Kidney glomerular epithelial cell (primary cell): Measurements from ENCODE around the gene MARVELD3.
"Not testable (repeated sequence)": the region's sequence is repeated elsewhere in the genome, so short reads cannot be mapped to it uniquely, and the experiment has no call there.

Experiments used
- DNase-seq: peaks from one replicate; lab custom pipeline; 2025; lab: John Stamatoyannopoulos, UW

MARVELD3 gene

DNA sequence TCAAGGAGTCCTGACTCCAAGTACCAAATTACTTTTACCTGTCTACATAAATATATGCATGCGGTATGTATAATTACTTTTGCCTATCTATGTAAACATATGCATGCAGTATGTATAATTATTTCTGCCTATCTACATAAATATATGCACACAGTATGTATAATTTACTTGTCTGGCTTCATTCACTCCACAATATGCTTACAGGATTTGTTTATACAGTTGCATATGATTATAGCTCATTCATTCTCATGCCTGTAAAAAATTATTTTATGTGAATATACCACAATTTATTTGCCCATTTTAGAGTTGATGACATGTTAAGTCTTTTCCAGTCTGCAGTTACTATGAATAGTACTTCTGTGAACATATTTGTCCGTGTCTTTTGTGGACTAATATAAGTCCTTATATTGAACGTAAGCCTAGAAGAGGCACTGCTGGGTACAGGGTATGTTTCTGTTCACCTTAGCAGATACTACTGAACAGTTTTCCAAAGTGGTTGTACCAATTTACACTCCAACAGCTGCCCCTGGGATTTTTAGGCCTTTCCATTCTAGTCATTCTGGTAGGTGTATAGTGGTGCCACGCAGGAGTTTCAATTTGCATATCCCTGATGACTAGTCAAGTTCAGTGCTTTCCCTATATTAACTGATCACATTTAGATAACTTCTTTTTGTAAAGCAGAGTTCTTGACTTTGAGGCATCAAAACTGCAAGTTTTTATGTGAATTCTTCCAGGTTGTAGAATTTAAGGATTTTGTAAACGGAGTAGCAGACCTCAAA lies 47.0 kb downstream of the MARVELD3 start:
- DNase-seq = no peak

DNA sequence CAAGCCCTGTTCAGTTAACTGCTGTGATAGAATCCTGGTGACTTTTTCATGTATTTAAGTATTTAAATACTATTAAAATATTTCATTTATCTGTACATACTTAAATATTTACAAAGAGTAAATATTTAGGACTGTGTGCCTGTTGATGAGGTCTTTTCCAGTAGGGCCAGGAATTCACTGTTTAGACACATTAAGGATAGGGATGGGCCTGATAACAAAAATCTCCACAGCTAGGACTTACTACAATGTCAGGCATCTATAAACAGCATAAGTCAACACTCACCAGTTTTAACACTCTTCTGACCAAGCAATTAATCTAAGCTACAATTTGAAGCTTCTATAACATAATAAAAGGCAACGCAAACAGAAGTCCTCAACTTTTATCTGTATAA lies 47.6 kb downstream of the MARVELD3 start:
- DNase-seq = no peak

DNA sequence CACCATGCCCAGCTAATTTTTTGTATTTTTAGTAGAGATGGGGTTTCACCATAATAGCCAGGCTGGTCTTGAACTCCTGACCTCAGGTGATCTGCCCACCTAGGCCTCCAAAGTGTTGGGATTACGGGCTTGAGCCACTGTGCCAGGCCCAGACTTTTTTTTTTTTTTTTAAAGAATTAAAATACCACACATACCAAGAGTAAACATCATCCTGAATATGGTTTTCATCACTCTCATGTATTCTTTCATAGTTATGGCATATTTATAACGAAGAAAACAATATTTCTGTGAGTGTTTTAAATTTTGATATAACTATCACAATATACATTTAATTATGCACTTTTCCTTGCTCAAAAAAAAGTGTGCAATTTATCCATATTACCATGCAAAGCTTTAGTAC lies 48.2 kb downstream of the MARVELD3 start:
- DNase-seq = no peak

DNA sequence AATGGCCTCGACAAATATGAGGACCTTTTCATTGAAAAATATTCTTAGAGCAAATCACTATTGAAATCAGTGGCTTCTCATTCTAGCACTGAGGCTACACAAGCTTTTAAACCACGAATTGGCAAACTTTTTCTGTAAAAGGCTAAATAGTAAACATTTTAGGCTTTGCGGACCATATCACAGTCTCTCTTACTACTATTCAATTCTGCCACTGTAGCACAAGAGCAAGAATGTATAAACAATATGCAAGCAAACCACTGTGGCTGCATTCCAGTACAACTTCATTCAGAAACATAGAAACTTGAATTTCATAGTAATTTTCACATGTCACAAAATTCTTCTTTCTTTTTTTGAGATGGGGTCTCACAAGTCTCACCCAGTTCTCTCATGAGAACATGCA lies 49.4 kb downstream of the MARVELD3 start:
- no peak for DNase-seq

DNA sequence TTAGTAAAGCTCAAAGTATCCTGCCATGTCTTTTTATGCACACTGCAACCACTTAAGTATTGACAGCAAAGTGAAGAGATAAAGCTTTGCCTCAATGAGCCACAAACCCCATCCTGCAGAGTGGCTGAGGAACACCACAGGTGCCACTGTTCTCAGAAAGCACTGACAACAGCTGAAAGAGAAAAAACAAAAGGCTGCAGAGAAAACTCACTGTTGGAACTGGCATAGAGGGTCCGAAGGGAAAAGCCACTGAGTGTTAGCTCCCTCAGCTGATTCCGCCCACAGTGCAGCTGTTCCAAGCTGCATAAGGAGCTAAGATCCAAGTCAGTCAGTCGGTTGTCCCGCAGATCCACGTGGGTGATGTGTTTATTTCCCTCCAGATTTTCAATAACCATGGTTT lies 50.3 kb downstream of the MARVELD3 start:
- no peak for DNase-seq

DNA sequence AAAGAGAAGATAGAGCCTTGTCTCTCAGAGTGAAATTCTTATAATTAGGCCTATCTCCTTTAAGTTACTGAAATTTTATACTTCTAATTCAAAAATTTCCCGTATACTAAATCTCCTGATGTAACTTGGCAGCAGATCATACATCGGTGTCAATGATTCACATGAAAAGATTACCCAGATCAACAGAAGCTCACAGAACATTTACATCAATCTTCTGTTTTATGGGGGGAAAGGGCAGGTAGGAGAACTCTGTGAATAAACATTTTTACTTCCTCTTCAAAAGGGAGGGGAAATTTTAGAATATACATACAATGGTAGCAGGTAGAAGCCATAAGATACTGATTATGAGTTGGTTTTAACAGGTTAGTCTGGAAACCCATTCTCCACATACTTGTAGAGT lies 55.4 kb downstream of the MARVELD3 start:
- DNase-seq = no peak

DNA sequence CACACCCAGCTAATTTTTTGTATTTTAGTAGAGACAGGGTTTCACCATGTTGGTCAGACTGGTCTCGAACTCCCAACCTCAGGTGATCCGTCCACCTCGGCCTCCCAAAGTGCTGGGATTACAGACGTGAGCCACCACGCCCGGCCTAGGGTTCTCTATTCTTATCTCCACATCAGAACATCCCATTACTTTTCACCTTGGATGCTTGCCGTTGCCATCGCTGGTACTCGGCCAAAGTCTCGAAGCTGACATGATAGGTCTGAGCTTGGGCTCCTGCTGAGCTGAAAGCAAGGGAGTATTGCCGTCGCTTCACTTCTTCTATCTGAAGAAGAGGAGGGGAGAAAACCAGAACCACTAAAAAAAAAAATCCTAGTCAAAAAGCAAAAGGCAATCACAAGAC lies 58.3 kb downstream of the MARVELD3 start:
- not testable (repeated sequence) for DNase-seq
